PC-3 (cell line): ENCODE measurements around the gene PSMF1.

Source experiments
- CTCF ChIP-seq: fragments of 300-600 bp; sonication (generic); conservative IDR thresholded peaks from 2 replicates; pipeline ENCODE4 v1.5.1; 2017; ENCODE audit warnings: antibody characterized with exemption, low read depth, mild to moderate bottlenecking, low read length
- EZH2 ChIP-seq: fragments of 300-600 bp; sonication (generic); IDR thresholded peaks from one replicate; pipeline ENCODE4 v1.6.1; 2017; ENCODE audit warnings: antibody characterized with exemption, mild to moderate bottlenecking, low read length; ENCODE audit not compliant: unreplicated experiment

- TF ChIP-seq CTCF, result no peak
- no peak for TF ChIP-seq EZH2
These were observed 18.8 kb downstream of the PSMF1 start for GRCh38 chr20:1137236-1137635.
